ENCODE results near the gene ANKRD40CL.
"Not testable (repeated sequence)": the region's sequence is repeated elsewhere in the genome, so short reads cannot be mapped to it uniquely, and the experiment has no call there.

ANKRD40CL gene

GRCh38 chr17:50758524-50758923 lies 8.8 kb downstream of the ANKRD40CL start:
- no peak for DNase-seq

- no peak for DNase-seq
Measured at GRCh38 chr17:50754521-50754920, 12.8 kb downstream of the ANKRD40CL start.

- no peak for DNase-seq
Measured at GRCh38 chr17:50749245-50749644, 18.1 kb downstream of the ANKRD40CL start.

- DNase-seq: no peak
Measured at GRCh38 chr17:50745631-50746030, 21.7 kb downstream of the ANKRD40CL start.

GRCh38 chr17:50739098-50739497 lies 28.2 kb downstream of the ANKRD40CL start:
- DNase-seq: no peak

- DNase-seq: no peak
Measured at GRCh38 chr17:50737118-50737698, 30.1 kb downstream of the ANKRD40CL start.

GRCh38 chr17:50735287-50735686 lies 32.0 kb downstream of the ANKRD40CL start:
- DNase-seq: no peak

GRCh38 chr17:50731575-50732460 lies 35.5 kb downstream of the ANKRD40CL start:
- peak in 1 of 2 donors; percentile 43 for DNase-seq

- DNase-seq: no peak
Measured at GRCh38 chr17:50728881-50729765, 38.2 kb downstream of the ANKRD40CL start.

GRCh38 chr17:50728112-50728429 lies 39.2 kb downstream of the ANKRD40CL start:
- no peak for DNase-seq

GRCh38 chr17:50725769-50726655 lies 41.3 kb downstream of the ANKRD40CL start:
- no peak for DNase-seq

- DNase-seq: not testable (repeated sequence)
Measured at GRCh38 chr17:50724622-50725021, 42.7 kb downstream of the ANKRD40CL start.

- DNase-seq: peak in 1 of 2 donors; percentile 17
Measured at GRCh38 chr17:50722746-50723145, 44.6 kb downstream of the ANKRD40CL start.

- DNase-seq: peak in 1 of 2 donors; percentile 48
Measured at GRCh38 chr17:50721194-50722010, 45.9 kb downstream of the ANKRD40CL start.

GRCh38 chr17:50719924-50720794 lies 47.2 kb downstream of the ANKRD40CL start:
- peak in 1 of 2 donors; percentile 24 for DNase-seq

GRCh38 chr17:50719144-50719923 lies 48.0 kb downstream of the ANKRD40CL start, which contains the start of gene LUC7L3:
Gene LUC7L3 (plus strand): TSS chr17:50719603. CDS start chr17:50719733, 130 bp downstream.
- DNase-seq: peak; percentile 89 to 94

GRCh38 chr17:50715471-50715870 lies 51.8 kb downstream of the ANKRD40CL start:
- no peak for DNase-seq

- no peak for DNase-seq
Measured at GRCh38 chr17:50712641-50713040, 54.7 kb downstream of the ANKRD40CL start.

Measured in CD4-positive, alpha-beta T cell treated with Interferon alpha-2 for 1 hour (primary cell).